ENCODE results near the gene SERPINI1. TPM values are rescaled to one million over a fixed set of nuclear protein-coding genes. Genes with fewer than 3 reads are reported as not detected.

The SERPINI1 gene
- total RNA-seq, 1 experiment from 2014 or later: 6.0 TPM

- no peak for TF ChIP-seq CTCF (conservative IDR thresholded peaks at IDR 0.05)
- Mint-ChIP-seq H3K27me3 (ENCODE audit: low read depth) (no peaks in the 10 kb centered on the region), H3K4me3 (no peak overlapping the region), H3K27ac (no peak overlapping the region; a peak in 1 of 7 replicates), H3K4me1 (peaks cover 3 to 7% of the 10 kb centered on the region in 2 experiments; a peak in 2 of 4 replicates), H3K36me3 (ENCODE audit: insufficient read depth in 1 of 3, low read depth in 3 of 3) (peaks cover 49 to 69% (median 55%) of the 10 kb centered on the region in 3 experiments), H3K9me3 (peaks cover 0 to 4% of the 10 kb centered on the region in 2 experiments; a peak in 1 of 5 replicates)
- Histone ChIP-seq H3T11ph (ENCODE audit: low read length) (no peak overlapping the region), H3K56ac (ENCODE audit: insufficient read length, low read depth, low read length) (no peak overlapping the region), H2BK120ac (ENCODE audit: low read depth, low read length, poor library complexity, severe bottlenecking) (no peak overlapping the region), H3K14ac (ENCODE audit: insufficient read depth, low read length) (no peak overlapping the region), H3K9me3 (ENCODE audit: control insufficient read depth, low read depth, low read length) (no peaks in the 10 kb centered on the region), H3K27me3 (ENCODE audit: insufficient read depth, low read length) (no peaks in the 10 kb centered on the region), H3K4me2 (ENCODE audit: insufficient read depth, insufficient read length, low read length) (no peak overlapping the region), H3K4me1 (ENCODE audit: insufficient read depth, low read length) (no peaks in the 10 kb centered on the region), H4K8ac (replicated peaks; ENCODE audit: insufficient read length, low read depth, low read length) (no peak overlapping the region), H3K9ac (ENCODE audit: extremely low read depth, insufficient read length, low read length) (no peak overlapping the region), H2BK15ac (ENCODE audit: low read depth, low read length) (no peak overlapping the region), H4K5ac (ENCODE audit: insufficient read length, low read depth, low read length) (no peak overlapping the region), H3K18ac (ENCODE audit: insufficient read length, low read depth, low read length) (no peak overlapping the region), H4K91ac (ENCODE audit: insufficient read length, low read depth, low read length) (no peak overlapping the region), H4K20me1 (ENCODE audit: control insufficient read depth, insufficient read depth, insufficient read length) (no peaks in the 10 kb centered on the region), H3K79me2 (ENCODE audit: insufficient read depth, low read length) (peaks cover 9% of the 10 kb centered on the region; the same call in 1 of the 2 replicates), H2AK5ac (ENCODE audit: insufficient read length, low read length) (no peak overlapping the region), H2BK5ac (ENCODE audit: insufficient read length, low read length) (no peak overlapping the region), H3K79me1 (ENCODE audit: insufficient read depth, low read depth, low read length, poor library complexity, severe bottlenecking) (peaks cover 4% of the 10 kb centered on the region), H2BK12ac (ENCODE audit: insufficient read length, low read depth, low read length) (no peak overlapping the region), H3K23me2 (ENCODE audit: insufficient read length, low read depth, low read length, poor library complexity, severe bottlenecking) (no peaks in the 10 kb centered on the region), H2AFZ (ENCODE audit: low read length) (no peak overlapping the region), H3K4ac (ENCODE audit: low read depth, low read length) (no peak overlapping the region), H2BK20ac (ENCODE audit: low read depth, low read length, poor library complexity, severe bottlenecking) (no peak overlapping the region), H3K27ac (ENCODE audit: insufficient read length, low read depth, low read length) (no peak overlapping the region), H3K23ac (ENCODE audit: insufficient read length, low read depth, low read length) (no peak overlapping the region)
- WGBS (ENCODE audit: extremely low coverage, insufficient read length, low lambda C conversion rate): no CpG with 5 or more reads among the region's 1 CpG
- no peak for DNase-seq
Observed at GRCh38 chr3:167714871-167715270, 20.6 kb upstream of the SERPINI1 start.

All from H9 (cell line).